ENCODE measurements around the gene SLC34A2. TPM values are rescaled to one million over a fixed set of nuclear protein-coding genes. Genes with fewer than 3 reads are reported as not detected.

Gene SLC34A2, protein sequence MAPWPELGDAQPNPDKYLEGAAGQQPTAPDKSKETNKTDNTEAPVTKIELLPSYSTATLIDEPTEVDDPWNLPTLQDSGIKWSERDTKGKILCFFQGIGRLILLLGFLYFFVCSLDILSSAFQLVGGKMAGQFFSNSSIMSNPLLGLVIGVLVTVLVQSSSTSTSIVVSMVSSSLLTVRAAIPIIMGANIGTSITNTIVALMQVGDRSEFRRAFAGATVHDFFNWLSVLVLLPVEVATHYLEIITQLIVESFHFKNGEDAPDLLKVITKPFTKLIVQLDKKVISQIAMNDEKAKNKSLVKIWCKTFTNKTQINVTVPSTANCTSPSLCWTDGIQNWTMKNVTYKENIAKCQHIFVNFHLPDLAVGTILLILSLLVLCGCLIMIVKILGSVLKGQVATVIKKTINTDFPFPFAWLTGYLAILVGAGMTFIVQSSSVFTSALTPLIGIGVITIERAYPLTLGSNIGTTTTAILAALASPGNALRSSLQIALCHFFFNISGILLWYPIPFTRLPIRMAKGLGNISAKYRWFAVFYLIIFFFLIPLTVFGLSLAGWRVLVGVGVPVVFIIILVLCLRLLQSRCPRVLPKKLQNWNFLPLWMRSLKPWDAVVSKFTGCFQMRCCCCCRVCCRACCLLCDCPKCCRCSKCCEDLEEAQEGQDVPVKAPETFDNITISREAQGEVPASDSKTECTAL
- under 0.01 TPM in 1 of 2 replicates, not detected in the other for total RNA-seq

DNA sequence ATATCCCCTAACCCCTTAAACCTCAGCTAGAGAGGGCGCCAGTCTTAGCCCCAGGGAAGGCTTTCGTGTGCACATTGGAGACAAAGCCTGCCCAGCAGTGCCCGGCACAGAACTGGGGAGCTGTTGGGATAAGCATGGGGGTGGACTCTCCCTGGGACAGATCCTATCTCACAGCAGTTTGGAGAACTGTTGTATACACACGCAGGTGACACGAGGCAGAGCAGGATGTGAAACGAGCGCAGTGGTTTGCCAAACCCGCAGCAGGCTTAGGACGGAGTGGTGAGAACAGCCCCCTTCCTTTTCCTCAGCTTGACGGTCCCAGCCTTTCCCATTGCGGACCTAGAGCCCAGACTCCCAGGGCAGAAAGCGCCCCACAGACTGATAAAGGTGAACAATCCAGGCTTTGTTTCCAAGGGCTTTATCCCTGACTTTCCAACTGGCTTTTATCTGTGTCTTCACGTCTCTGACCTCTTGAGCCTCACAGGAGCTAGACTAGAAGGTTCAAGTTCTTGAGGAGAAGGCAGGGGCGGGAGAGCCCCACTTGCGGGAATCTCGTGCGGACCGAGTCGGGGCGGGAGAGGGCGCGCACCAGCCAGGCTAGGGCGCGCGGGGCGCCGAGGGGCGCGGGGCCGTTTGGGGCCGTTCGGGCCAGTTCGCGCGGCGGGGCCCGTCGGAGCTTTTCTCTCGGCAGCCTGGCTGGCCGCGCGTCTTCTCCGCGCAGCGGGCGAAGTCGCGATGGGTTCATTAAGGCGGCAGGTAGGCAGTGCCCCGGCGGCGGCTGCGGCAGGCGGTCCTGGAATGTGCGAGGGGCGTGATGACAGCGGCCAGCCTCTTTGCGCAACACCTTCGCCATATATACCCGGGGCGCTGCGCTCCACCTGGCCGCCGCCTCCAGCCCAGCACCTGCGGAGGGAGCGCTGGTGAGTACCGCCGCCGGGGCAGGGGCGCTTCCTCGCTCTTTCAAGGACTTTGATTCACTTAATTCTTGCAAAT is at the start of gene SLC34A2:
Gene SLC34A2, plus strand, starts transcription at position 881 of the 993 bp plus-strand sequence. CDS start 6,650 bp downstream, outside the sequence.

Other genes with a start within 250 kb of the SLC34A2 start
- gene SEL1L3, start 207.1 kb downstream of the SLC34A2 start, total RNA-seq = 71.1 and 99.6 TPM in 2 replicates